SK-N-SH treated with all-trans-retinoic acid at 6 μM for 48 hours (cell line): ENCODE results near the gene DPYD.

Source experiments
- ATAC-seq: fragments of 200-7000 bp; cut with Tn5 transposase; 3 replicates; pipeline ENCODE4 v1.9.1; 2020; ENCODE audit warnings: mild to moderate bottlenecking, moderate library complexity
- ARNTL ChIP-seq: fragments of 450-650 bp; formaldehyde crosslinking; IDR thresholded peaks from 2 replicates; pipeline ENCODE4 v1.5.0; 2020; ENCODE audit warnings: low read depth, mild to moderate bottlenecking, moderate library complexity, borderline replicate concordance
- BACH2 ChIP-seq: fragments of 250-450 bp; sonication (Bioruptor Pico); IDR thresholded peaks from 2 replicates; pipeline ENCODE4 v1.9.0; 2021; ENCODE audit warnings: mild to moderate bottlenecking, borderline replicate concordance
- CSDC2 ChIP-seq: fragments of 250-450 bp; sonication (Bioruptor Pico); IDR thresholded peaks from 2 replicates; pipeline ENCODE4 v1.5.0; 2020; ENCODE audit warnings: mild to moderate bottlenecking, moderate library complexity
- ESRRG ChIP-seq: fragments of 250-450 bp; sonication (Bioruptor Pico); IDR thresholded peaks from 2 replicates; pipeline ENCODE4 v1.6.1; 2021; ENCODE audit warnings: mild to moderate bottlenecking
- GLIS3 ChIP-seq: fragments of 250-450 bp; sonication (Bioruptor Pico); IDR thresholded peaks from 2 replicates; pipeline ENCODE4 v1.5.0; 2020; ENCODE audit warnings: mild to moderate bottlenecking, moderate library complexity
- OSR1 ChIP-seq: fragments of 250-450 bp; sonication (Bioruptor Pico); IDR thresholded peaks from 2 replicates; pipeline ENCODE4 v1.8.0; 2022; ENCODE audit warnings: moderate library complexity, mild to moderate bottlenecking, inconsistent platforms
- PPARA ChIP-seq: fragments of 250-450 bp; sonication (Bioruptor Pico); IDR thresholded peaks from 2 replicates; pipeline ENCODE4 v1.5.0; 2020; ENCODE audit warnings: mild to moderate bottlenecking, borderline replicate concordance
- RARB ChIP-seq: fragments of 250-450 bp; sonication (Bioruptor Pico); IDR thresholded peaks from 2 replicates; pipeline ENCODE4 v1.8.0; 2021; ENCODE audit warnings: mild to moderate bottlenecking, moderate library complexity
- SNAI2 ChIP-seq: fragments of 250-450 bp; sonication (Bioruptor Pico); IDR thresholded peaks from 2 replicates; pipeline ENCODE4 v1.5.0; 2020; ENCODE audit warnings: mild to moderate bottlenecking, moderate library complexity
- TCF4 ChIP-seq: fragments of 250-450 bp; sonication (Bioruptor Pico); IDR thresholded peaks from 2 replicates; pipeline ENCODE4 v1.8.0; 2021; ENCODE audit warnings: mild to moderate bottlenecking, moderate library complexity, borderline replicate concordance
- TOX ChIP-seq: fragments of 250-450 bp; sonication (Bioruptor Pico); IDR thresholded peaks from 2 replicates; pipeline ENCODE4 v1.8.0; 2021; ENCODE audit warnings: mild to moderate bottlenecking, moderate library complexity, borderline replicate concordance
- TSHZ2 ChIP-seq: fragments of 250-450 bp; sonication (Bioruptor Pico); IDR thresholded peaks from 2 replicates; pipeline ENCODE4 v1.5.0; 2020; ENCODE audit warnings: mild to moderate bottlenecking, moderate library complexity
- ZC3H10 ChIP-seq: fragments of 250-450 bp; sonication (Bioruptor Pico); IDR thresholded peaks from 2 replicates; pipeline ENCODE4 v1.5.1; 2021; ENCODE audit warnings: mild to moderate bottlenecking, moderate library complexity
- ZFP3 ChIP-seq: fragments of 250-450 bp; sonication (Bioruptor Pico); IDR thresholded peaks from 2 replicates; pipeline ENCODE4 v1.5.0; 2020; ENCODE audit warnings: mild to moderate bottlenecking, moderate library complexity
- ZFP30 ChIP-seq: fragments of 450-650 bp; formaldehyde crosslinking; IDR thresholded peaks from 2 replicates; pipeline ENCODE4 v1.5.0; 2022; ENCODE audit warnings: mild to moderate bottlenecking, moderate library complexity
- ZNF565 ChIP-seq: fragments of 450-650 bp; formaldehyde crosslinking; conservative IDR thresholded peaks from 2 replicates; pipeline ENCODE4 v1.5.0; 2020; ENCODE audit warnings: low read depth, mild to moderate bottlenecking, moderate library complexity
- ZNF70 ChIP-seq: fragments of 450-650 bp; formaldehyde crosslinking; IDR thresholded peaks from 2 replicates; pipeline ENCODE4 v1.5.0; 2020; ENCODE audit warnings: mild to moderate bottlenecking, moderate library complexity
- ZNF8 ChIP-seq: fragments of 450-650 bp; formaldehyde crosslinking; IDR thresholded peaks from 2 replicates; pipeline ENCODE4 v1.5.0; 2020; ENCODE audit warnings: mild to moderate bottlenecking, moderate library complexity
- TF ChIP-seq, protein P1 (sequence below): fragments of 250-450 bp; sonication (Bioruptor Pico); IDR thresholded peaks from 2 replicates; pipeline ENCODE4 v1.5.1; 2021; ENCODE audit warnings: mild to moderate bottlenecking, moderate library complexity
- TF ChIP-seq, protein P2 (sequence below): fragments of 250-450 bp; sonication (Bioruptor Pico); IDR thresholded peaks from 2 replicates; pipeline ENCODE4 v1.8.0; 2020; ENCODE audit warnings: mild to moderate bottlenecking, moderate library complexity, borderline replicate concordance
- TF ChIP-seq, protein P3 (sequence below): fragments of 250-450 bp; sonication (Bioruptor Pico); IDR thresholded peaks from 2 replicates; pipeline ENCODE4 v1.5.1; 2020; ENCODE audit warnings: low read depth, mild to moderate bottlenecking, moderate library complexity
- TF ChIP-seq, protein P4 (sequence below): fragments of 250-450 bp; sonication (Bioruptor Pico); IDR thresholded peaks from 2 replicates; pipeline ENCODE4 v1.8.0; 2021; ENCODE audit warnings: low read depth, mild to moderate bottlenecking, moderate library complexity, borderline replicate concordance

Gene DPYD

GRCh38 chr1:97331165-97331564 lies 589.7 kb downstream of the DPYD start:
- no peak for ATAC-seq
- TF ChIP-seq BACH2 (CRISPR knock-in tag) (no peak), OSR1 (CRISPR knock-in tag) (no peak)

- no peak for ATAC-seq
- TF ChIP-seq ZC3H10 (CRISPR knock-in tag), result no peak
- TF ChIP-seq, protein P1, sequence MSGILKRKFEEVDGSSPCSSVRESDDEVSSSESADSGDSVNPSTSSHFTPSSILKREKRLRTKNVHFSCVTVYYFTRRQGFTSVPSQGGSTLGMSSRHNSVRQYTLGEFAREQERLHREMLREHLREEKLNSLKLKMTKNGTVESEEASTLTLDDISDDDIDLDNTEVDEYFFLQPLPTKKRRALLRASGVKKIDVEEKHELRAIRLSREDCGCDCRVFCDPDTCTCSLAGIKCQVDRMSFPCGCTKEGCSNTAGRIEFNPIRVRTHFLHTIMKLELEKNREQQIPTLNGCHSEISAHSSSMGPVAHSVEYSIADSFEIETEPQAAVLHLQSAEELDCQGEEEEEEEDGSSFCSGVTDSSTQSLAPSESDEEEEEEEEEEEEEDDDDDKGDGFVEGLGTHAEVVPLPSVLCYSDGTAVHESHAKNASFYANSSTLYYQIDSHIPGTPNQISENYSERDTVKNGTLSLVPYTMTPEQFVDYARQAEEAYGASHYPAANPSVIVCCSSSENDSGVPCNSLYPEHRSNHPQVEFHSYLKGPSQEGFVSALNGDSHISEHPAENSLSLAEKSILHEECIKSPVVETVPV (CRISPR knock-in tag), result no peak
- no peak for TF ChIP-seq ESRRG (CRISPR knock-in tag)
- TF ChIP-seq, protein P2, sequence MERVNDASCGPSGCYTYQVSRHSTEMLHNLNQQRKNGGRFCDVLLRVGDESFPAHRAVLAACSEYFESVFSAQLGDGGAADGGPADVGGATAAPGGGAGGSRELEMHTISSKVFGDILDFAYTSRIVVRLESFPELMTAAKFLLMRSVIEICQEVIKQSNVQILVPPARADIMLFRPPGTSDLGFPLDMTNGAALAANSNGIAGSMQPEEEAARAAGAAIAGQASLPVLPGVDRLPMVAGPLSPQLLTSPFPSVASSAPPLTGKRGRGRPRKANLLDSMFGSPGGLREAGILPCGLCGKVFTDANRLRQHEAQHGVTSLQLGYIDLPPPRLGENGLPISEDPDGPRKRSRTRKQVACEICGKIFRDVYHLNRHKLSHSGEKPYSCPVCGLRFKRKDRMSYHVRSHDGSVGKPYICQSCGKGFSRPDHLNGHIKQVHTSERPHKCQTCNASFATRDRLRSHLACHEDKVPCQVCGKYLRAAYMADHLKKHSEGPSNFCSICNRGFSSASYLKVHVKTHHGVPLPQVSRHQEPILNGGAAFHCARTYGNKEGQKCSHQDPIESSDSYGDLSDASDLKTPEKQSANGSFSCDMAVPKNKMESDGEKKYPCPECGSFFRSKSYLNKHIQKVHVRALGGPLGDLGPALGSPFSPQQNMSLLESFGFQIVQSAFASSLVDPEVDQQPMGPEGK (CRISPR knock-in tag), result no peak
- no peak for TF ChIP-seq ZFP30 (CRISPR knock-in tag)
- TF ChIP-seq RARB (CRISPR knock-in tag), result no peak
- TF ChIP-seq, protein P3, sequence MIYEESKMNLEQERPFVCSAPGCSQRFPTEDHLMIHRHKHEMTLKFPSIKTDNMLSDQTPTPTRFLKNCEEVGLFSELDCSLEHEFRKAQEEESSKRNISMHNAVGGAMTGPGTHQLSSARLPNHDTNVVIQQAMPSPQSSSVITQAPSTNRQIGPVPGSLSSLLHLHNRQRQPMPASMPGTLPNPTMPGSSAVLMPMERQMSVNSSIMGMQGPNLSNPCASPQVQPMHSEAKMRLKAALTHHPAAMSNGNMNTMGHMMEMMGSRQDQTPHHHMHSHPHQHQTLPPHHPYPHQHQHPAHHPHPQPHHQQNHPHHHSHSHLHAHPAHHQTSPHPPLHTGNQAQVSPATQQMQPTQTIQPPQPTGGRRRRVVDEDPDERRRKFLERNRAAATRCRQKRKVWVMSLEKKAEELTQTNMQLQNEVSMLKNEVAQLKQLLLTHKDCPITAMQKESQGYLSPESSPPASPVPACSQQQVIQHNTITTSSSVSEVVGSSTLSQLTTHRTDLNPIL, result no peak
- TF ChIP-seq ARNTL (CRISPR knock-in tag), result no peak
- TF ChIP-seq TSHZ2 (CRISPR knock-in tag), result no peak
- TF ChIP-seq TCF4, result no peak
- no peak for TF ChIP-seq ZNF565 (CRISPR knock-in tag)
- no peak for TF ChIP-seq SNAI2 (CRISPR knock-in tag)
- TF ChIP-seq OSR1 (CRISPR knock-in tag), result no peak
- TF ChIP-seq CSDC2, result no peak
- no peak for TF ChIP-seq BACH2 (CRISPR knock-in tag)
- no peak for TF ChIP-seq ZFP3 (CRISPR knock-in tag)
- TF ChIP-seq TOX (CRISPR knock-in tag), result no peak
- TF ChIP-seq, all 23 proteins: peak for 0
These were observed 606.1 kb downstream of the DPYD start for GRCh38 chr1:97314685-97315084.

DNA sequence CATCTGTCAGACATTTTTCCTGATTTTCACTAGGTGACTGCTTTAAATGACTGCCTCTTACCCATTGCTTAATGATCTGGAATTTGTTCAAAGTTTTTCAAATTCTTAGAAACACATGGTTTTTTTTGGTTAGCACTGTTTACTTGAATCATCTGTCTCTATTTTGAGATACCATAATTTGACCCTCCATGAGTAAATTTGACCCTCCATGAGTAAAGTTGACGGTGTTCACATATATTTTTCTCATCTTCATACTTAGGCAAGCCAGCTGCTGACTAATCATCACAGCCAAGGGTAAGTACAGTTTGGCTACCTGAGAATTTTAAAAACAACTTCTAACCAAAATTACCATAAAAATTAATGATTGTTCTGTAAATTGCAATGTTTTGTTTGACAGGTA lies 612.7 kb downstream of the DPYD start:
- ATAC-seq, result no peak

GRCh38 chr1:97307568-97307967 lies 613.3 kb downstream of the DPYD start:
- no peak for ATAC-seq
- TF ChIP-seq TSHZ2 (CRISPR knock-in tag) (no peak), ZFP30 (CRISPR knock-in tag) (no peak), ZC3H10 (CRISPR knock-in tag) (no peak), SNAI2 (CRISPR knock-in tag) (no peak), GLIS3 (CRISPR knock-in tag) (no peak), ARNTL (CRISPR knock-in tag) (no peak), TCF4 (no peak), RARB (CRISPR knock-in tag) (no peak), ZNF70 (no peak), ZNF565 (CRISPR knock-in tag) (no peak), PPARA (CRISPR knock-in tag) (no peak)
- TF ChIP-seq, protein P3, result no peak
- TF ChIP-seq, protein P4, sequence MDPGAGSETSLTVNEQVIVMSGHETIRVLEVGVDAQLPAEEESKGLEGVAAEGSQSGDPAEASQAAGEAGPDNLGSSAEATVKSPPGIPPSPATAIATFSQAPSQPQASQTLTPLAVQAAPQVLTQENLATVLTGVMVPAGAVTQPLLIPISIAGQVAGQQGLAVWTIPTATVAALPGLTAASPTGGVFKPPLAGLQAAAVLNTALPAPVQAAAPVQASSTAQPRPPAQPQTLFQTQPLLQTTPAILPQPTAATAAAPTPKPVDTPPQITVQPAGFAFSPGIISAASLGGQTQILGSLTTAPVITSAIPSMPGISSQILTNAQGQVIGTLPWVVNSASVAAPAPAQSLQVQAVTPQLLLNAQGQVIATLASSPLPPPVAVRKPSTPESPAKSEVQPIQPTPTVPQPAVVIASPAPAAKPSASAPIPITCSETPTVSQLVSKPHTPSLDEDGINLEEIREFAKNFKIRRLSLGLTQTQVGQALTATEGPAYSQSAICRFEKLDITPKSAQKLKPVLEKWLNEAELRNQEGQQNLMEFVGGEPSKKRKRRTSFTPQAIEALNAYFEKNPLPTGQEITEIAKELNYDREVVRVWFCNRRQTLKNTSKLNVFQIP (CRISPR knock-in tag), result no peak

More for the DNA sequence above, 612.7 kb downstream of the DPYD start:
- no peak for TF ChIP-seq ZNF8
- TF ChIP-seq, all 23 proteins: peak for 0
